HepG2 (cell line): ENCODE measurements around the gene LHFPL6. TPM values are rescaled to one million over a fixed set of nuclear protein-coding genes. Genes with fewer than 3 reads are reported as not detected.

Experiments
- ATAC-seq: fragments of 200-7000 bp; cut with Tn5 transposase; 3 replicates; pipeline ENCODE4 v1.9.1; 2020; ENCODE audit warnings: mild to moderate bottlenecking, moderate library complexity
- BruUV-seq: library from RNA; stranded (reverse); fragments of 400-500 nt; replicated peaks from 2 replicates; lab custom pipeline; 2021; lab: Mats Ljungman, UMichigan
- CTCF ChIA-PET: fragments of 300-600 bp; formaldehyde crosslinking; extraction: SDS; loops from one replicate; lab custom pipeline; 2021; ENCODE audit warnings: low total read pairs, inconsistent platforms, low intra/inter-chr PET ratio; lab: Yijun Ruan, JAX
- POLR2A ChIA-PET: fragments of 350-600 bp; sonication (Branson Sonifier 250); formaldehyde crosslinking; loops from one replicate; lab custom pipeline; 2020; ENCODE audit warnings: antibody characterized with exemption, inconsistent platforms; lab: Yijun Ruan, JAX
- DNase-seq: peaks from one replicate; pipeline ENCODE4 v3.0.0-alpha.2; 2015; ENCODE audit warnings: low spot score
- FAIRE-seq: peaks from 3 replicates; lab custom pipeline; 2011; peaks lifted over from hg19 to GRCh38; lab: Jason Lieb, UNC
- H2AFZ ChIP-seq: one replicate; pipeline ENCODE4 v1.6.1; 2011; ENCODE audit warnings: low read length, inconsistent platforms
- H3K27ac ChIP-seq: fragments of 300-600 bp; 3 replicates; pipeline ENCODE4 v1.8.0; 2011; ENCODE audit warnings: mixed run types, mild to moderate bottlenecking, mixed read lengths, low read length, inconsistent platforms; ENCODE audit not compliant: insufficient read depth; ENCODE audit errors: extremely low read length
- H3K27me3 ChIP-seq, 2 experiments: fragments of 200-600 bp in 1 of 2; 2 replicates in 1 of 2; 3 replicates in 1 of 2; pipeline versions ENCODE4 v1.6.0 to v1.8.0; 2011; ENCODE audit warnings: low read length in 2 of 2, mild to moderate bottlenecking in 2 of 2, moderate library complexity in 2 of 2, inconsistent platforms in 1 of 2; ENCODE audit not compliant: insufficient read depth in 2 of 2, control insufficient read depth in 1 of 2
- H3K36me3 ChIP-seq, 2 experiments: fragments of 200-600 bp in 1 of 2; replicated peaks in 1 of 2; 2 replicates in 1 of 2; 3 replicates in 1 of 2; pipeline versions ENCODE4 v1.5.1 to v1.8.0; 2011; ENCODE audit warnings: low read length in 2 of 2, inconsistent platforms in 1 of 2; ENCODE audit not compliant: insufficient read depth in 2 of 2, control insufficient read depth in 1 of 2
- H3K4me1 ChIP-seq: 2 replicates; pipeline ENCODE4 v1.5.1; 2012; ENCODE audit warnings: low read length, inconsistent platforms; ENCODE audit not compliant: insufficient read depth
- H3K4me2 ChIP-seq: 2 replicates; pipeline ENCODE4 v1.6.0; 2011; ENCODE audit warnings: low read depth, low read length, inconsistent platforms
- H3K4me3 ChIP-seq, 3 experiments: fragments of 200-600 bp in 1 of 3; sonication (generic), shearing (Covaris generic) in 1 of 3; replicated peaks in 1 of 3; 2 replicates each; pipeline ENCODE4 v1.5.1; 2011 to 2016; ENCODE audit warnings: low read length in 3 of 3, inconsistent platforms in 2 of 3, low read depth in 2 of 3, mild to moderate bottlenecking in 2 of 3, control low read depth in 1 of 3, mixed read lengths in 1 of 3; ENCODE audit not compliant: insufficient read depth in 1 of 3
- H3K79me2 ChIP-seq: one replicate; pipeline ENCODE4 v1.6.1; 2011; ENCODE audit warnings: low read length, inconsistent platforms; ENCODE audit not compliant: insufficient read depth
- H3K9ac ChIP-seq: 2 replicates; pipeline ENCODE4 v1.6.0; 2011; ENCODE audit warnings: mild to moderate bottlenecking, low read depth, low read length, inconsistent platforms; ENCODE audit not compliant: insufficient read depth
- H3K9me3 ChIP-seq: 2 replicates; pipeline ENCODE4 v1.5.1; 2012; ENCODE audit warnings: mild to moderate bottlenecking, low read length
- H4K20me1 ChIP-seq: 2 replicates; pipeline ENCODE4 v1.6.0; 2011; ENCODE audit warnings: inconsistent platforms, mild to moderate bottlenecking, low read length, moderate library complexity; ENCODE audit not compliant: insufficient read depth
- CTCF ChIP-seq: sonication (generic); formaldehyde crosslinking; IDR thresholded peaks from 2 replicates; pipeline ENCODE4 v1.5.0; 2020; ENCODE audit warnings: mild to moderate bottlenecking, missing genetic modification reagents, moderate library complexity
- HOXA3 ChIP-seq: sonication (generic); formaldehyde crosslinking; IDR thresholded peaks from 2 replicates; pipeline ENCODE4 v1.5.0; 2020; ENCODE audit warnings: missing genetic modification reagents
- MAFK ChIP-seq, 2 experiments: IDR thresholded peaks in 1 of 2; conservative IDR thresholded peaks in 1 of 2; 2 replicates each; pipeline ENCODE4 v1.6.1; 2011; ENCODE audit warnings: improper control_type of control experiment in 2 of 2, low read length in 2 of 2
- MLX ChIP-seq: IDR thresholded peaks from 2 replicates; pipeline ENCODE4 v1.6.1; 2016
- NFYC ChIP-seq: IDR thresholded peaks from 2 replicates; pipeline ENCODE4 v1.6.1; 2016; ENCODE audit warnings: missing genetic modification reagents, missing compliant biosample characterization
- NKX3-1 ChIP-seq: sonication (generic); formaldehyde crosslinking; IDR thresholded peaks from 2 replicates; pipeline ENCODE4 v1.5.0; 2020; ENCODE audit warnings: missing genetic modification reagents
- RELA ChIP-seq: sonication (generic); formaldehyde crosslinking; IDR thresholded peaks from 2 replicates; pipeline ENCODE4 v1.4.0; 2020; ENCODE audit warnings: missing genetic modification reagents
- STAT6 ChIP-seq: sonication (generic); formaldehyde crosslinking; IDR thresholded peaks from 2 replicates; pipeline ENCODE4 v1.4.0; 2020; ENCODE audit warnings: missing genetic modification reagents, mild to moderate bottlenecking, borderline replicate concordance
- ZBTB1 ChIP-seq: sonication (generic); formaldehyde crosslinking; IDR thresholded peaks from 2 replicates; pipeline ENCODE4 v1.4.0; 2020; ENCODE audit warnings: missing genetic modification reagents, borderline replicate concordance
- ZKSCAN1 ChIP-seq: fragments of 150-350 bp; IDR thresholded peaks from 2 replicates; pipeline ENCODE4 v1.6.1; 2014; ENCODE audit warnings: low read length
- ZNF569 ChIP-seq: sonication (generic); formaldehyde crosslinking; IDR thresholded peaks from 2 replicates; pipeline ENCODE4 v1.5.0; 2020; ENCODE audit warnings: mild to moderate bottlenecking, missing genetic modification reagents, moderate library complexity, borderline replicate concordance
- ZNF878 ChIP-seq: sonication (generic); formaldehyde crosslinking; IDR thresholded peaks from 2 replicates; pipeline ENCODE4 v1.8.1; 2023; ENCODE audit warnings: mild to moderate bottlenecking, missing genetic modification reagents, moderate library complexity
- ZSCAN30 ChIP-seq: sonication (generic); formaldehyde crosslinking; IDR thresholded peaks from 2 replicates; pipeline ENCODE4 v1.5.0; 2020; ENCODE audit warnings: mild to moderate bottlenecking, missing genetic modification reagents
- WGBS: methylation state at CpG from one replicate; pipeline ENCODE4 v1.1.6; 2017; ENCODE audit warnings: low lambda C conversion rate; 5-methylcytosine and 5-hydroxymethylcytosine counted together
- in situ Hi-C: cut with HindIII; loops from 2 replicates; pipeline ENCODE4 v1.10.0; 2017; ENCODE audit warnings: low pct_unique_long_range_greater_than_20kb; ENCODE audit not compliant: extremely low pct_ligation_motif_present
- intact Hi-C: fragments of 100-400 bp; cut with micrococcal nuclease; formaldehyde crosslinking; loops from one replicate; pipeline ENCODE4 v1.10.0; 2022; ENCODE audit not compliant: unreplicated experiment
- polyA plus RNA-seq, 8 experiments: library from polyadenylated mRNA; depleted of rRNA in 3 of 8; stranded (reverse) in 7 of 8; unstranded in 1 of 8; fragments of >200 nt; fragmentation: Illumina TruSeq in 4 of 8; extraction: Trizol in 4 of 8; gene quantifications; 2 replicates each; pipeline versions ENCODE4 v1.2.1 to v1.2.3, GENCODE V29; 2011 to 2016; ENCODE audit warnings: low read depth in 4 of 8, missing spikeins in 1 of 8, mixed read lengths in 1 of 8; ENCODE audit not compliant: insufficient read depth in 1 of 8
- total RNA-seq, 5 experiments: library from RNA; depleted of rRNA; stranded (reverse); fragments of >200 nt; fragmentation: Illumina TruSeq; extraction: Trizol; gene quantifications; 2 replicates each; pipeline ENCODE4 v1.2.3, GENCODE V29; 2016; ENCODE audit warnings: low read depth in 1 of 5

The LHFPL6 gene
- total and polyA plus RNA-seq, 2 of the 13 experiments (the other 11 are each of a cell fraction or from before 2014, with no cell fraction given), result not detected

GRCh38 chr13:39585219-39585618, 17.8 kb downstream of the LHFPL6 start:
- ATAC-seq (no peak), FAIRE-seq (no peak), DNase-seq (no peak)
- Histone ChIP-seq H3K4me2 (no peak overlapping the region), H3K4me1 (no peaks in the 10 kb centered on the region), H3K4me3 (no peak overlapping the region), H3K27me3 (no peaks in the 10 kb centered on the region), H3K36me3 (no peaks in the 10 kb centered on the region), H3K79me2 (no peaks in the 10 kb centered on the region), H3K9me3 (no peaks in the 10 kb centered on the region), H2AFZ (no peak overlapping the region), H3K9ac (no peak overlapping the region), H4K20me1 (no peaks in the 10 kb centered on the region), H3K27ac (no peak overlapping the region)
- intact Hi-C loops (no loop called here), in situ Hi-C loops (no loop called here)
- ChIA-PET POLR2A (no interaction called here), CTCF (no interaction called here)
- BruUV-seq, result no TSS peak
- WGBS, result 6% methylated on average over 3 of the region's 3 CpGs
- TF ChIP-seq RELA (CRISPR knock-in tag), result no peak

- Histone ChIP-seq H3K4me1 (no peaks in the 10 kb centered on the region), H2AFZ (no peak overlapping the region), H3K4me2 (no peak overlapping the region), H3K4me3 (no peak overlapping the region), H3K27ac (no peak overlapping the region), H4K20me1 (no peaks in the 10 kb centered on the region), H3K9me3 (no peaks in the 10 kb centered on the region), H3K9ac (no peak overlapping the region), H3K36me3 (no peaks in the 10 kb centered on the region), H3K79me2 (no peaks in the 10 kb centered on the region), H3K27me3 (no peaks in the 10 kb centered on the region)
- BruUV-seq, result no TSS peak
- ChIA-PET CTCF (no interaction called here), POLR2A (no interaction called here)
- in situ Hi-C loops, result no loop called here
- 1% methylated on average over 5 of the region's 5 CpGs for WGBS
- DNase-seq (no peak), FAIRE-seq (no peak), ATAC-seq (no peak)
- intact Hi-C loops, result no loop called here
- no peak for TF ChIP-seq ZNF569 (CRISPR knock-in tag)
- TF ChIP-seq ZSCAN30 (CRISPR knock-in tag), result no peak
- TF ChIP-seq MAFK (conservative IDR thresholded peaks at IDR 0.05 in 1 of 2, IDR thresholded peaks at IDR 0.05 in 1 of 2; ENCODE audit: low read length in 2 of 2), result no peak
- TF ChIP-seq MLX, result no peak
- TF ChIP-seq ZNF878 (CRISPR knock-in tag), result no peak
- no peak for TF ChIP-seq ZKSCAN1
- TF ChIP-seq CTCF (CRISPR knock-in tag), result no peak
- no peak for TF ChIP-seq STAT6 (CRISPR knock-in tag)
- no peak for TF ChIP-seq NFYC (CRISPR knock-in tag)
- no peak for TF ChIP-seq NKX3-1
- TF ChIP-seq ZBTB1, result no peak
- TF ChIP-seq HOXA3 (CRISPR knock-in tag), result no peak
These were observed 22.0 kb downstream of the LHFPL6 start for GRCh38 chr13:39580881-39581575.
